ENCODE results near the gene NECAB2.

The NECAB2 gene

DNA sequence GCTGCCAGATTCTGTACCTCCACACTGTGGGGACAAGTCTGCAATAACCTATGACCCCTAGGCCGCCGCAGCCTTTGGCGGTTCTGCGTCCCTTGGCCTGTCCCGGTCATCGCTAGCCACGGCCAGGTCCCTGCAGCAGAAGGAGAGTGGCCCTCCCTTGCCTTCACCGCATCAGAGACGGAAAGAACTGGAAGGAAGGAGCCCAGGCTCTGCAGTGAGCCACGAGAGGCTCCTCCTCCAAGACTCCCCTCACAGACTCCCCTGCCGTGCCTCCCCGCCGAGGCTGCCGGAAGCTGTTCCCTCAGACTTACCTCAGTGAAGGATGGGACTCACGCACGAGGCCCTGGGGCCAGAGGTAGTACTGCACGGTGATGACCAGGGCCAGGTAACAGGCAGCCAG lies 63.5 kb downstream of the NECAB2 start:
- Histone ChIP-seq H3K27ac (ENCODE audit: low read length) (no peak overlapping the region), H4K20me1 (ENCODE audit: insufficient read depth, low read length) (peaks cover 9% of the 10 kb centered on the region), H3K4me1 (ENCODE audit: insufficient read depth, low read length) (no peaks in the 10 kb centered on the region), H3K9ac (ENCODE audit: low read depth, low read length) (no peak overlapping the region), H3K79me2 (ENCODE audit: insufficient read depth, low read length) (no peaks in the 10 kb centered on the region), H3K4me2 (ENCODE audit: insufficient read depth, low read length) (no peak overlapping the region), H2AFZ (ENCODE audit: low read depth, low read length) (no peak overlapping the region), H3K36me3 (ENCODE audit: insufficient read depth, low read length) (no peaks in the 10 kb centered on the region), H3K9me3 (ENCODE audit: insufficient read depth, low read length, severe bottlenecking) (no peaks in the 10 kb centered on the region), H3K4me3 (ENCODE audit: low read depth in 1 of 2, low read length in 2 of 2) (no peak overlapping the region), H3K27me3 (ENCODE audit: insufficient read depth, low read length, poor library complexity) (peaks cover 10% of the 10 kb centered on the region)
- DNase-seq (no peak), ATAC-seq (ENCODE audit: insufficient read depth, low read depth) (no peak)
- TF ChIP-seq EZH2 (IDR thresholded peaks at IDR 0.05; ENCODE audit: borderline replicate concordance, low read depth, low read length, severe bottlenecking) (no peak), CTCF (IDR thresholded peaks at IDR 0.05; ENCODE audit: borderline replicate concordance, extremely low read depth, low read length, poor library complexity, severe bottlenecking) (no peak)

- Histone ChIP-seq H3K36me3 (ENCODE audit: insufficient read depth, low read length) (no peaks in the 10 kb centered on the region), H3K79me2 (ENCODE audit: insufficient read depth, low read length) (no peaks in the 10 kb centered on the region), H2AFZ (ENCODE audit: low read depth, low read length) (no peak overlapping the region), H3K4me3 (ENCODE audit: low read depth in 1 of 2, low read length in 2 of 2) (no peak overlapping the region), H3K27ac (ENCODE audit: low read length) (no peak overlapping the region), H3K4me2 (ENCODE audit: insufficient read depth, low read length) (no peak overlapping the region), H3K9ac (ENCODE audit: low read depth, low read length) (no peak overlapping the region), H3K4me1 (ENCODE audit: insufficient read depth, low read length) (no peaks in the 10 kb centered on the region), H3K27me3 (ENCODE audit: insufficient read depth, low read length, poor library complexity) (peaks cover 10% of the 10 kb centered on the region), H4K20me1 (ENCODE audit: insufficient read depth, low read length) (peaks cover 8% of the 10 kb centered on the region), H3K9me3 (ENCODE audit: insufficient read depth, low read length, severe bottlenecking) (no peaks in the 10 kb centered on the region)
- ATAC-seq (ENCODE audit: insufficient read depth, low read depth), result no peak
- TF ChIP-seq CTCF (IDR thresholded peaks at IDR 0.05; ENCODE audit: borderline replicate concordance, extremely low read depth, low read length, poor library complexity, severe bottlenecking) (no peak), EZH2 (IDR thresholded peaks at IDR 0.05; ENCODE audit: borderline replicate concordance, low read depth, low read length, severe bottlenecking) (no peak)
- DNase-seq, result no peak
Measured at GRCh38 chr16:84032458-84033178, 64.6 kb downstream of the NECAB2 start.

- H2AFZ ChIP-seq (ENCODE audit: low read depth, low read length), result no peak overlapping the region
- peaks cover 7% of the 10 kb centered on the region for H4K20me1 ChIP-seq (ENCODE audit: insufficient read depth, low read length)
- ATAC-seq (ENCODE audit: insufficient read depth, low read depth) (no peak), DNase-seq (no peak)
- H3K9me3 ChIP-seq (ENCODE audit: insufficient read depth, low read length, severe bottlenecking), result no peaks in the 10 kb centered on the region
- no peak overlapping the region for H3K4me3 ChIP-seq (ENCODE audit: low read depth in 1 of 2, low read length in 2 of 2)
- H3K9ac ChIP-seq (ENCODE audit: low read depth, low read length), result no peak overlapping the region
- TF ChIP-seq CTCF (IDR thresholded peaks at IDR 0.05; ENCODE audit: borderline replicate concordance, extremely low read depth, low read length, poor library complexity, severe bottlenecking) (no peak), EZH2 (IDR thresholded peaks at IDR 0.05; ENCODE audit: borderline replicate concordance, low read depth, low read length, severe bottlenecking) (no peak)
- H3K27ac ChIP-seq (ENCODE audit: low read length), result no peak overlapping the region
- no peak overlapping the region for H3K4me2 ChIP-seq (ENCODE audit: insufficient read depth, low read length)
- H3K27me3 ChIP-seq (ENCODE audit: insufficient read depth, low read length, poor library complexity), result peaks cover 10% of the 10 kb centered on the region
- no peaks in the 10 kb centered on the region for H3K79me2 ChIP-seq (ENCODE audit: insufficient read depth, low read length)
- no peaks in the 10 kb centered on the region for H3K4me1 ChIP-seq (ENCODE audit: insufficient read depth, low read length)
- no peaks in the 10 kb centered on the region for H3K36me3 ChIP-seq (ENCODE audit: insufficient read depth, low read length)
Measured at GRCh38 chr16:84033251-84034195, 65.5 kb downstream of the NECAB2 start.
